PFSK-1 (cell line): ENCODE measurements around the gene GAREM1.

Experiments
- POLR2AphosphoS5 ChIP-seq: IDR thresholded peaks from 2 replicates; pipeline ENCODE4 v1.6.1; 2012; ENCODE audit warnings: low read depth, mild to moderate bottlenecking, control low read depth, low read length, moderate library complexity
- SIN3A ChIP-seq: IDR thresholded peaks from 2 replicates; pipeline ENCODE4 v1.6.1; 2012; ENCODE audit warnings: mild to moderate bottlenecking, low read length, moderate library complexity, borderline replicate concordance; ENCODE audit not compliant: insufficient read depth

DNA sequence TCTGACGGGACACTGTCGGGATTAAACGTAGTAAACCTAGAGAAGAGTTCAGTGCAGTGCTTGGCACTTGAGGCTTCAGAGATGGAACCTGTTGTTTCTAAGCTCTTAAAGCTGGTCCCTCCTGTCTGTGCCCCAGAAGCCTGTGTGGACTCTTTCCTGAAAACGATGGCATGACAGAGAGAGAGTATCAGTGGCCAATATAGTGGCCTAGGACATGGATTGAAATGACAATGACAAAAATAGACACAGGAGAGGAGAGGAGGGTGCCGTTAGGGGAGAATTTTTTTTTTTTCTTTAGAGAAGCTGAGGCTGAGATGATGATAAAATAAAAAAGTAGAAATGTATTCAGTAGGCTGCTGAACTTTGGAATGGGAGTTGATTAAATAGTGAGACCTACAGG lies 138.0 kb downstream of the GAREM1 start:
- TF ChIP-seq POLR2AphosphoS5: no peak
- no peak for TF ChIP-seq SIN3A
